B cell (primary cell): ENCODE results near the gene ARGLU1. TPM values are rescaled to one million over a fixed set of nuclear protein-coding genes. Genes with fewer than 3 reads are reported as not detected.

ENCODE experiments used
- ATAC-seq: fragments of 200-7000 bp; cut with Tn5 transposase; one replicate; pipeline ENCODE4 v1.10.0; 2021; ENCODE audit warnings: low read depth, mild to moderate bottlenecking, moderate number of reproducible peaks, moderate library complexity
- CTCF ChIA-PET: fragments of 350-600 bp; sonication (Branson Sonifier 250); formaldehyde crosslinking; loops from one replicate; lab custom pipeline; 2021; ENCODE audit warnings: antibody characterized with exemption, inconsistent platforms; lab: Charles Lee
- POLR2A ChIA-PET: fragments of 350-600 bp; sonication (Branson Sonifier 250); formaldehyde crosslinking; loops from one replicate; lab custom pipeline; 2021; ENCODE audit warnings: antibody characterized with exemption; lab: Charles Lee
- DNase-seq: peaks from one replicate; pipeline ENCODE4 v3.0.0; 2013
- H2AFZ ChIP-seq: 2 replicates; pipeline ENCODE4 v1.6.1; 2012; ENCODE audit warnings: mild to moderate bottlenecking, low read depth, low read length; ENCODE audit not compliant: insufficient read depth, poor library complexity, severe bottlenecking
- H3K27ac ChIP-seq, 2 donors: 1 replicate in 1 of 2; 2 replicates in 1 of 2; pipeline ENCODE4 v1.5.1; 2012 to 2013; ENCODE audit warnings: low read length in 2 of 2, mild to moderate bottlenecking in 2 of 2, moderate library complexity in 1 of 2
- H3K27me3 ChIP-seq, 4 experiments: fragments of 200-600 bp in 1 of 4; sonication (generic) in 1 of 4; replicated peaks in 1 of 4; 1 replicate in 2 of 4; 2 replicates in 2 of 4; pipeline versions ENCODE4 v1.6.1 to v1.7.0; 2013 to 2016; ENCODE audit warnings: low read length in 3 of 4, mild to moderate bottlenecking in 2 of 4, mixed read lengths in 1 of 4, moderate library complexity in 1 of 4; ENCODE audit not compliant: insufficient read depth in 4 of 4, control insufficient read depth in 3 of 4; ENCODE audit errors: control extremely low read depth in 1 of 4
- H3K36me3 ChIP-seq, 2 experiments: replicated peaks in 1 of 2; 1 replicate in 1 of 2; 2 replicates in 1 of 2; pipeline versions ENCODE4 v1.6.1 to v1.7.1; 2013; ENCODE audit warnings: low read length in 1 of 2; ENCODE audit not compliant: insufficient read depth in 2 of 2, control insufficient read depth in 1 of 2; ENCODE audit errors: control extremely low read depth in 1 of 2, extremely low read depth in 1 of 2
- H3K4me1 ChIP-seq, 2 donors: fragments of 200-600 bp in 1 of 2; sonication (generic) in 1 of 2; 1 replicate in 1 of 2; 2 replicates in 1 of 2; pipeline versions ENCODE4 v1.5.1 to v1.6.1; 2013 to 2017; ENCODE audit warnings: low read length in 2 of 2; ENCODE audit not compliant: control insufficient read depth in 2 of 2, insufficient read depth in 2 of 2
- H3K4me2 ChIP-seq: replicated peaks from 2 replicates; pipeline ENCODE3; 2012; ENCODE audit warnings: mild to moderate bottlenecking, low read depth, low read length; ENCODE audit not compliant: poor library complexity, severe bottlenecking
- H3K4me3 ChIP-seq, 5 experiments: fragments of 200-600 bp in 1 of 5; sonication (generic) in 1 of 5; 1 replicate in 3 of 5; 2 replicates in 2 of 5; pipeline versions ENCODE4 v1.5.1 to v1.7.0; 2011 to 2016; ENCODE audit warnings: low read length in 4 of 5, mild to moderate bottlenecking in 4 of 5, low read depth in 2 of 5, control low read depth in 1 of 5, moderate library complexity in 1 of 5; ENCODE audit not compliant: insufficient read depth in 1 of 5; ENCODE audit errors: control extremely low read depth in 1 of 5, extremely low read depth in 1 of 5
- H3K79me2 ChIP-seq: fragments of 200-600 bp; sonication (generic); one replicate; pipeline ENCODE4 v1.6.0; 2016; ENCODE audit warnings: low read length; ENCODE audit not compliant: control insufficient read depth, insufficient read depth
- H3K9ac ChIP-seq: fragments of 200-600 bp; sonication (generic); 2 replicates; pipeline ENCODE4 v1.6.1; 2017; ENCODE audit warnings: mild to moderate bottlenecking, low read length, moderate library complexity
- H3K9me3 ChIP-seq, 3 donors: one replicate each; pipeline versions ENCODE4 v1.6.1 to v1.7.1; 2013; ENCODE audit warnings: low read length in 2 of 3; ENCODE audit not compliant: control insufficient read depth in 2 of 3, insufficient read depth in 1 of 3; ENCODE audit errors: control extremely low read depth in 1 of 3
- H4K20me1 ChIP-seq: 2 replicates; pipeline ENCODE4 v1.6.0; 2012; ENCODE audit warnings: mild to moderate bottlenecking, low read length; ENCODE audit not compliant: insufficient read depth, control insufficient read depth, poor library complexity, severe bottlenecking
- H3K27ac Mint-ChIP-seq: one replicate; pipeline ENCODE4 v1.8.0; 2021; ENCODE audit warnings: mixed read lengths
- H3K27me3 Mint-ChIP-seq: one replicate; pipeline ENCODE4 v1.8.0; 2021; ENCODE audit warnings: mixed read lengths
- H3K4me1 Mint-ChIP-seq: one replicate; pipeline ENCODE4 v1.8.0; 2021; ENCODE audit warnings: mixed read lengths
- H3K4me3 Mint-ChIP-seq: one replicate; pipeline ENCODE4 v1.8.0; 2021; ENCODE audit warnings: mixed read lengths
- H3K9me3 Mint-ChIP-seq: one replicate; pipeline ENCODE4 v1.8.0; 2022; ENCODE audit warnings: mixed read lengths; ENCODE audit not compliant: insufficient read depth
- CTCF ChIP-seq: fragments of 200-600 bp; IDR thresholded peaks from one replicate; pipeline ENCODE4 v1.8.0; 2022; ENCODE audit warnings: antibody characterized with exemption, mild to moderate bottlenecking
- EZH2 ChIP-seq: IDR thresholded peaks from 2 replicates; pipeline ENCODE4 v1.6.1; 2012; ENCODE audit warnings: borderline replicate concordance, low read depth, mild to moderate bottlenecking, moderate library complexity, low read length; ENCODE audit not compliant: insufficient read depth, poor library complexity, severe bottlenecking
- whole genome bisulfite sequencing: methylation state at CpG from one replicate; pipeline ENCODE4 v1.1.5; 2013; ENCODE audit warnings: missing lambda C conversion rate; ENCODE audit not compliant: insufficient coverage; 5-methylcytosine and 5-hydroxymethylcytosine counted together
- intact Hi-C: fragments of 100-400 bp; cut with micrococcal nuclease; formaldehyde crosslinking; loops from one replicate; pipeline ENCODE4 v1.10.0; 2022
- polyA plus RNA-seq: library from polyadenylated mRNA; depleted of rRNA; stranded (reverse); fragments of >200 nt; gene quantifications from 2 replicates; pipeline ENCODE4 v1.2.3, GENCODE V29; 2012
- total RNA-seq, 2 donors: library from RNA; stranded (reverse); fragments of 120-200 nt in 1 of 2; gene quantifications; 1 replicate in 1 of 2; 2 replicates in 1 of 2; pipeline versions ENCODE4 v1.2.3 to v1.2.4, GENCODE V29; 2013 to 2022

ARGLU1 gene
- total and polyA plus RNA-seq, 2 donors (not counting 1 experiment from before 2014, with no cell fraction given), result 170 to 261 TPM

GRCh38 chr13:106569233-106570095 is 1.5 kb upstream of the ARGLU1 start:
- Histone ChIP-seq H3K27me3 (no peaks in the 10 kb centered on the region), H3K4me1 (peaks cover 36 to 42% of the 10 kb centered on the region in 2 donors), H3K79me2 (peaks cover 31% of the 10 kb centered on the region), H3K4me2 (peak overlapping the region; percentile 45), H3K36me3 (no peaks in the 10 kb centered on the region), H3K27ac (no peak overlapping the region), H3K9me3 (no peaks in the 10 kb centered on the region), H2AFZ (no peak overlapping the region), H3K4me3 (peak overlapping the region in 1 of 5 experiments; percentile 37), H4K20me1 (peaks cover 31% of the 10 kb centered on the region), H3K9ac (no peak overlapping the region)
- Mint-ChIP-seq H3K4me3 (no peak overlapping the region), H3K9me3 (peaks cover 3% of the 10 kb centered on the region), H3K4me1 (peaks cover 39% of the 10 kb centered on the region), H3K27ac (no peak overlapping the region), H3K27me3 (no peaks in the 10 kb centered on the region)
- intact Hi-C loops, result loop anchor here (5.0 kb wide), 1 partner anchor 1658 kb away; no protein-coding TSS in a partner anchor
- POLR2A ChIA-PET, result no interaction called here
- WGBS, result no CpG with 5 or more reads among the region's 3 CpGs
- TF ChIP-seq CTCF (no peak), EZH2 (no peak)
- no peak for ATAC-seq
- CTCF ChIA-PET, result interaction anchor here (0.9 to 5.6 kb wide), 2 partner anchors 29 to 33 kb away, joined by 3 to 56 read pairs; partner anchors contain the start of gene EFNB2
- no peak for DNase-seq
